Mucosa of rectum (tissue), 2 donors: ENCODE results near the gene PLXNA2.

ENCODE experiments used
- H3K27ac ChIP-seq, 2 donors: one replicate each; pipeline ENCODE4 v1.7.0; 2013; ENCODE audit warnings: inconsistent platforms in 2 of 2, low read depth in 2 of 2, low read length in 2 of 2
- H3K27me3 ChIP-seq, 2 donors: one replicate each; pipeline ENCODE4 v1.7.0; 2013; ENCODE audit warnings: low read length in 2 of 2; ENCODE audit not compliant: control insufficient read depth in 2 of 2, insufficient read depth in 2 of 2
- H3K36me3 ChIP-seq, 2 donors: one replicate each; pipeline ENCODE4 v1.7.0; 2013; ENCODE audit warnings: low read length in 2 of 2; ENCODE audit not compliant: control insufficient read depth in 2 of 2, insufficient read depth in 2 of 2
- H3K4me1 ChIP-seq, 2 donors: one replicate each; pipeline ENCODE4 v1.7.0; 2013; ENCODE audit warnings: low read length in 2 of 2, mild to moderate bottlenecking in 1 of 2; ENCODE audit not compliant: control insufficient read depth in 2 of 2, insufficient read depth in 2 of 2
- H3K4me3 ChIP-seq, 2 donors: one replicate each; pipeline ENCODE4 v1.7.0; 2013; ENCODE audit warnings: low read length in 2 of 2
- H3K9ac ChIP-seq, 2 donors: one replicate each; pipeline ENCODE4 v1.7.0; 2013; ENCODE audit warnings: low read length in 2 of 2, low read depth in 1 of 2, mild to moderate bottlenecking in 1 of 2
- H3K9me3 ChIP-seq, 2 donors: one replicate each; pipeline ENCODE4 v1.7.0; 2013; ENCODE audit warnings: low read length in 2 of 2; ENCODE audit not compliant: control insufficient read depth in 2 of 2
- donor health status: healthy.
- donor health status: Normal muscosa, but diverticular disease.

PLXNA2 gene

GRCh38 chr1:208036918-208037766 lies 207.0 kb downstream of the PLXNA2 start:
- H3K27ac ChIP-seq, result no peak overlapping the region
- H3K9ac ChIP-seq, result no peak overlapping the region
- no peak overlapping the region for H3K4me3 ChIP-seq
- no peaks in the 10 kb centered on the region for H3K9me3 ChIP-seq
- H3K27me3 ChIP-seq, result no peaks in the 10 kb centered on the region
- no peaks in the 10 kb centered on the region for H3K4me1 ChIP-seq
- peaks cover 60 to 73% of the 10 kb centered on the region in 2 donors for H3K36me3 ChIP-seq

GRCh38 chr1:208036106-208036808 lies 207.9 kb downstream of the PLXNA2 start:
- H3K36me3 ChIP-seq, result peaks cover 57 to 74% of the 10 kb centered on the region in 2 donors
- H3K27ac ChIP-seq, result no peak overlapping the region
- H3K4me3 ChIP-seq, result no peak overlapping the region
- H3K9me3 ChIP-seq, result no peaks in the 10 kb centered on the region
- H3K4me1 ChIP-seq, result peaks cover 0 to 4% of the 10 kb centered on the region in 2 donors
- no peak overlapping the region for H3K9ac ChIP-seq
- H3K27me3 ChIP-seq, result no peaks in the 10 kb centered on the region

GRCh38 chr1:208034135-208034534 lies 210.0 kb downstream of the PLXNA2 start:
- Histone ChIP-seq H3K4me1 (peaks cover 12 to 16% of the 10 kb centered on the region in 2 donors), H3K9me3 (no peaks in the 10 kb centered on the region), H3K27me3 (no peaks in the 10 kb centered on the region), H3K9ac (no peak overlapping the region), H3K4me3 (no peak overlapping the region), H3K36me3 (peaks cover 43 to 55% of the 10 kb centered on the region in 2 donors), H3K27ac (no peak overlapping the region)

GRCh38 chr1:208033236-208033635 lies 210.9 kb downstream of the PLXNA2 start:
- Histone ChIP-seq H3K9ac (no peak overlapping the region), H3K27ac (no peak overlapping the region), H3K4me1 (peaks cover 16 to 23% of the 10 kb centered on the region in 2 donors), H3K27me3 (no peaks in the 10 kb centered on the region), H3K4me3 (no peak overlapping the region), H3K9me3 (no peaks in the 10 kb centered on the region), H3K36me3 (peaks cover 41 to 52% of the 10 kb centered on the region in 2 donors)

GRCh38 chr1:208031932-208032320 lies 212.3 kb downstream of the PLXNA2 start:
- H3K9me3 ChIP-seq, result no peaks in the 10 kb centered on the region
- peaks cover 16 to 23% of the 10 kb centered on the region in 2 donors for H3K4me1 ChIP-seq
- H3K36me3 ChIP-seq, result peaks cover 43 to 50% of the 10 kb centered on the region in 2 donors
- no peak overlapping the region for H3K27ac ChIP-seq
- H3K9ac ChIP-seq, result no peak overlapping the region
- H3K27me3 ChIP-seq, result no peaks in the 10 kb centered on the region
- H3K4me3 ChIP-seq, result no peak overlapping the region

- Histone ChIP-seq H3K27ac (peak overlapping the region in 1 of 2 donors; percentile 54), H3K27me3 (no peaks in the 10 kb centered on the region), H3K4me1 (peaks cover 16 to 23% of the 10 kb centered on the region in 2 donors), H3K9ac (no peak overlapping the region), H3K36me3 (peaks cover 38 to 45% of the 10 kb centered on the region in 2 donors), H3K4me3 (no peak overlapping the region), H3K9me3 (no peaks in the 10 kb centered on the region)
These were observed 212.8 kb downstream of the PLXNA2 start for GRCh38 chr1:208031316-208031931.

- H3K9ac ChIP-seq, result no peak overlapping the region
- H3K27ac ChIP-seq, result peak overlapping the region; percentile 75 to 85
These were observed 213.7 kb downstream of the PLXNA2 start for GRCh38 chr1:208030288-208031091.

GRCh38 chr1:208029381-208030287 lies 214.6 kb downstream of the PLXNA2 start:
- peaks cover 36 to 41% of the 10 kb centered on the region in 2 donors for H3K36me3 ChIP-seq
- H3K9me3 ChIP-seq, result no peaks in the 10 kb centered on the region
- peak overlapping the region; percentile 75 to 85 for H3K27ac ChIP-seq
- H3K9ac ChIP-seq, result peak overlapping the region in 1 of 2 donors; percentile 23
- no peaks in the 10 kb centered on the region for H3K27me3 ChIP-seq
- H3K4me1 ChIP-seq, result peaks cover 16 to 23% of the 10 kb centered on the region in 2 donors
- no peak overlapping the region for H3K4me3 ChIP-seq

More at GRCh38 chr1:208030288-208031091, 213.7 kb downstream of the PLXNA2 start:
- Histone ChIP-seq H3K27me3 (no peaks in the 10 kb centered on the region), H3K9me3 (no peaks in the 10 kb centered on the region), H3K36me3 (peaks cover 37 to 41% of the 10 kb centered on the region in 2 donors), H3K4me1 (peaks cover 16 to 23% of the 10 kb centered on the region in 2 donors), H3K4me3 (no peak overlapping the region)

GRCh38 chr1:208028526-208028925 lies 215.7 kb downstream of the PLXNA2 start:
- H3K4me1 ChIP-seq, result peaks cover 16 to 23% of the 10 kb centered on the region in 2 donors
- H3K36me3 ChIP-seq, result peaks cover 27 to 33% of the 10 kb centered on the region in 2 donors
- H3K27ac ChIP-seq, result peak overlapping the region; percentile 75 to 85
- no peaks in the 10 kb centered on the region for H3K9me3 ChIP-seq
- H3K4me3 ChIP-seq, result no peak overlapping the region
- peak overlapping the region in 1 of 2 donors; percentile 23 for H3K9ac ChIP-seq
- no peaks in the 10 kb centered on the region for H3K27me3 ChIP-seq
